Sigmoid colon (tissue), 4 donors: ENCODE measurements around the gene RELA.

Experiments
- EP300 ChIP-seq, 4 donors: sonication (generic); formaldehyde crosslinking; IDR thresholded peaks; one replicate each; pipeline ENCODE4 v1.6.1; 2017; ENCODE audit warnings: antibody characterized with exemption in 4 of 4
- POLR2A ChIP-seq, 2 donors: fragments of 450-650 bp; IDR thresholded peaks; one replicate each; pipeline ENCODE4 v1.6.1; 2016; ENCODE audit warnings: antibody characterized with exemption in 2 of 2, mild to moderate bottlenecking in 2 of 2, moderate library complexity in 2 of 2
- TF ChIP-seq, protein P1 (sequence below), 4 experiments: fragments of 450-650 bp in 3 of 4; fragments of 200-600 bp in 1 of 4; IDR thresholded peaks; one replicate each; pipeline ENCODE4 v1.5.1; 2016 to 2019; ENCODE audit warnings: antibody characterized with exemption in 4 of 4, mild to moderate bottlenecking in 3 of 4, moderate library complexity in 2 of 4

DNA sequence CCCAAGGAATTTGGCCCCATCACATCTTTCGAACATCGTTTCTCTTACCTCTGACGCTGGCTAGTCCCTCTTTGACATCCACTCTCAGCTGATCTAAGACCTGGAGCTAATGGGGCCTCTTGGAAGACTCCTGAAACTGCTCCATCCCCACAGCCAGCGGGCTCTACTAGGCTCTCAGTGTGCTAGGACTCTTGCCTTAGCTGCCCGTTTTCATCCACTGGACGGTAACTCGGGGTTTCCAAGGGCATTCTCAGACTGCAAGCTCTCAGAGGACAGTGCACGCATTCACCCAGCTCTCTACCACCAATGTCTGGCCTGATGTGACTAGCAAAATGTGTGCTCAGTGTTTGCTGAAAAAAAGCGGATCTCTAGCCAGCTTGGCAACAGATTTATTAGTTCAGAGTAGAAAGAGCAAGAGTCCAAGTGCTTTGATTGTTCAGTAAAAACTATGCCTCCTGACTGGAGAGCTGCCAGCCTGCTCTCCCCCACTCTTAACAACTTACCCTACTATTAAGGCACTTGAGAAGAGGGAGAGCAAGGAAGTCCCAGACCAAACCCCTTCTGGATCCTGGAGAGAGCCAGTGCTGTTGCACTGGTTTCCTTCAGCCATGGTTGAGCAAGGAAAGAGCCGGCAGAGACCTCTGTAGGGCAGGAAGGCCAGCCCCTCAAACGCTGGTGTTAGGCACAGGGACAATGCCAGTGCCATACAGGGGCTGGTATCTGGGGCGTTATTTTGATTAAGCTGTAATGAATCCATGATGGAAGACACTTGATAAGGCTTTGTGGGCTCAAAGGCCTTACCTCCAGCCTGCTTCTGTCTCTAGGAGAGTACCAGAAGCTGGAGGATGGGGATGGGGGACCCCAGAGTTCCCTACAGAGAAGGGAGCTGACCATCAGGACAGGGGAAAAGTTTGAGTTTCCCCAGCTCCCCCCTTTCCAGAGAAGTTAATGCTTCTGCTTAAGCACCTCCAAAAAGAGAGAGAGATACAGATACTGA, 9.2 kb downstream of the RELA start:
- TF ChIP-seq EP300 (IDR thresholded peaks at IDR 0.05) (no peak), POLR2A (IDR thresholded peaks at IDR 0.05) (no peak)
- TF ChIP-seq, protein P1, sequence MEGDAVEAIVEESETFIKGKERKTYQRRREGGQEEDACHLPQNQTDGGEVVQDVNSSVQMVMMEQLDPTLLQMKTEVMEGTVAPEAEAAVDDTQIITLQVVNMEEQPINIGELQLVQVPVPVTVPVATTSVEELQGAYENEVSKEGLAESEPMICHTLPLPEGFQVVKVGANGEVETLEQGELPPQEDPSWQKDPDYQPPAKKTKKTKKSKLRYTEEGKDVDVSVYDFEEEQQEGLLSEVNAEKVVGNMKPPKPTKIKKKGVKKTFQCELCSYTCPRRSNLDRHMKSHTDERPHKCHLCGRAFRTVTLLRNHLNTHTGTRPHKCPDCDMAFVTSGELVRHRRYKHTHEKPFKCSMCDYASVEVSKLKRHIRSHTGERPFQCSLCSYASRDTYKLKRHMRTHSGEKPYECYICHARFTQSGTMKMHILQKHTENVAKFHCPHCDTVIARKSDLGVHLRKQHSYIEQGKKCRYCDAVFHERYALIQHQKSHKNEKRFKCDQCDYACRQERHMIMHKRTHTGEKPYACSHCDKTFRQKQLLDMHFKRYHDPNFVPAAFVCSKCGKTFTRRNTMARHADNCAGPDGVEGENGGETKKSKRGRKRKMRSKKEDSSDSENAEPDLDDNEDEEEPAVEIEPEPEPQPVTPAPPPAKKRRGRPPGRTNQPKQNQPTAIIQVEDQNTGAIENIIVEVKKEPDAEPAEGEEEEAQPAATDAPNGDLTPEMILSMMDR (IDR thresholded peaks at IDR 0.05) = no peak
